WTC11 (cell line): ENCODE results near the gene ACO1.

Source experiments
- SMAD4 ChIP-seq: sonication (generic); formaldehyde crosslinking; IDR thresholded peaks from 2 replicates; pipeline ENCODE4 v1.8.0; 2022; ENCODE audit warnings: mild to moderate bottlenecking, missing genetic modification reagents
- TF ChIP-seq, protein P1 (sequence below): sonication (generic); formaldehyde crosslinking; IDR thresholded peaks from 2 replicates; pipeline ENCODE4 v1.8.1; 2022; ENCODE audit warnings: mild to moderate bottlenecking, missing genetic modification reagents, moderate library complexity, borderline replicate concordance
- TF ChIP-seq, protein P2 (sequence below): fragments of 200-600 bp; IDR thresholded peaks from 2 replicates; pipeline ENCODE4 v1.8.0; 2022; ENCODE audit warnings: antibody characterized with exemption

DNA sequence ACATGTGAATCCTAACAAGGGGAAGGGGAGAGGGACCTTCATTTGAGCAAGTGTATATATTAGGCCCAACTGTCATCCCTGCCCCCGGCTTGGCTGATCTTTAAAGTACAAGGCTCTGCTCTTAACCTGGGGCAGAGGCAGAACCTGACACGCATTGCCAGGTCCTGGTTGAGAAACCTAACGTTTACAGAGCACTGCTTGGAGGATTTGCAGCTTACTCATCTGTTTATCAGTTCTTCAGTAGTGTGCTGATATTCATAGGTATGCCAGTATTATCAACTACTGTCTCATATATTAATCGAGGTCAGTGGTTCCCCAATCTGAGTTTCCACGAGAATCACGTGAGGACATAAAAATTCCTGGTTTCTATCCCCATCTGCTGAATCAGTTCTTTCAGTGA lies 50.4 kb downstream of the ACO1 start:
- TF ChIP-seq, protein P1, sequence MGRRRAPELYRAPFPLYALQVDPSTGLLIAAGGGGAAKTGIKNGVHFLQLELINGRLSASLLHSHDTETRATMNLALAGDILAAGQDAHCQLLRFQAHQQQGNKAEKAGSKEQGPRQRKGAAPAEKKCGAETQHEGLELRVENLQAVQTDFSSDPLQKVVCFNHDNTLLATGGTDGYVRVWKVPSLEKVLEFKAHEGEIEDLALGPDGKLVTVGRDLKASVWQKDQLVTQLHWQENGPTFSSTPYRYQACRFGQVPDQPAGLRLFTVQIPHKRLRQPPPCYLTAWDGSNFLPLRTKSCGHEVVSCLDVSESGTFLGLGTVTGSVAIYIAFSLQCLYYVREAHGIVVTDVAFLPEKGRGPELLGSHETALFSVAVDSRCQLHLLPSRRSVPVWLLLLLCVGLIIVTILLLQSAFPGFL = no peak
- TF ChIP-seq, protein P2, sequence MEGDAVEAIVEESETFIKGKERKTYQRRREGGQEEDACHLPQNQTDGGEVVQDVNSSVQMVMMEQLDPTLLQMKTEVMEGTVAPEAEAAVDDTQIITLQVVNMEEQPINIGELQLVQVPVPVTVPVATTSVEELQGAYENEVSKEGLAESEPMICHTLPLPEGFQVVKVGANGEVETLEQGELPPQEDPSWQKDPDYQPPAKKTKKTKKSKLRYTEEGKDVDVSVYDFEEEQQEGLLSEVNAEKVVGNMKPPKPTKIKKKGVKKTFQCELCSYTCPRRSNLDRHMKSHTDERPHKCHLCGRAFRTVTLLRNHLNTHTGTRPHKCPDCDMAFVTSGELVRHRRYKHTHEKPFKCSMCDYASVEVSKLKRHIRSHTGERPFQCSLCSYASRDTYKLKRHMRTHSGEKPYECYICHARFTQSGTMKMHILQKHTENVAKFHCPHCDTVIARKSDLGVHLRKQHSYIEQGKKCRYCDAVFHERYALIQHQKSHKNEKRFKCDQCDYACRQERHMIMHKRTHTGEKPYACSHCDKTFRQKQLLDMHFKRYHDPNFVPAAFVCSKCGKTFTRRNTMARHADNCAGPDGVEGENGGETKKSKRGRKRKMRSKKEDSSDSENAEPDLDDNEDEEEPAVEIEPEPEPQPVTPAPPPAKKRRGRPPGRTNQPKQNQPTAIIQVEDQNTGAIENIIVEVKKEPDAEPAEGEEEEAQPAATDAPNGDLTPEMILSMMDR = no peak
- TF ChIP-seq SMAD4 (CRISPR knock-in tag) = no peak
